ENCODE data around the gene GSG1L.

GSG1L gene

GRCh38 chr16:27932542-27933135, 130.9 kb downstream of the GSG1L start:
- DNase-seq = no peak

- no peak for DNase-seq
Observed at GRCh38 chr16:27929818-27930217, 133.7 kb downstream of the GSG1L start.

- no peak for DNase-seq
Observed at GRCh38 chr16:27928542-27928941, 135.0 kb downstream of the GSG1L start.

- DNase-seq = no peak
Observed at GRCh38 chr16:27927266-27927901, 136.1 kb downstream of the GSG1L start.

- DNase-seq = no peak
Observed at GRCh38 chr16:27925612-27926011, 137.9 kb downstream of the GSG1L start.

- no peak for DNase-seq
Observed at GRCh38 chr16:27924411-27925118, 138.9 kb downstream of the GSG1L start.

GRCh38 chr16:27923751-27924150, 139.8 kb downstream of the GSG1L start:
- DNase-seq = no peak

GRCh38 chr16:27922433-27922832, 141.1 kb downstream of the GSG1L start:
- no peak for DNase-seq

- DNase-seq = no peak
Observed at GRCh38 chr16:27921134-27921533, 142.4 kb downstream of the GSG1L start.

GRCh38 chr16:27920391-27920891, 143.1 kb downstream of the GSG1L start:
- no peak for DNase-seq

- DNase-seq = no peak
Observed at GRCh38 chr16:27918755-27919154, 144.8 kb downstream of the GSG1L start.

- no peak for DNase-seq
Observed at GRCh38 chr16:27917949-27918348, 145.6 kb downstream of the GSG1L start.

GRCh38 chr16:27911486-27911885, 152.0 kb downstream of the GSG1L start:
- DNase-seq = no peak

GRCh38 chr16:27907457-27907972, 156.0 kb downstream of the GSG1L start:
- no peak for DNase-seq

GRCh38 chr16:27906883-27907282, 156.6 kb downstream of the GSG1L start:
- DNase-seq = no peak

- no peak for DNase-seq
Observed at GRCh38 chr16:27903046-27903655, 160.4 kb downstream of the GSG1L start.

GRCh38 chr16:27902551-27902950, 161.0 kb downstream of the GSG1L start:
- no peak for DNase-seq

- no peak for DNase-seq
Observed at GRCh38 chr16:27901956-27902355, 161.6 kb downstream of the GSG1L start.

- no peak for DNase-seq
Observed at GRCh38 chr16:27899736-27900135, 163.8 kb downstream of the GSG1L start.

- no peak for DNase-seq
Observed at GRCh38 chr16:27894386-27894785, 169.1 kb downstream of the GSG1L start.

GRCh38 chr16:27892879-27893278, 170.6 kb downstream of the GSG1L start:
- no peak for DNase-seq

- no peak for DNase-seq
Observed at GRCh38 chr16:27890866-27891265, 172.6 kb downstream of the GSG1L start.

- no peak for DNase-seq
Observed at GRCh38 chr16:27890006-27890405, 173.5 kb downstream of the GSG1L start.

All from CD4-positive, alpha-beta T cell treated with Interleukin-17A for 1 hour (primary cell).